Breast epithelium (tissue), 3 donors: ENCODE measurements around the gene HSD17B2.

Experiments used
- CTCF ChIP-seq, 3 donors: fragments of 450-650 bp; IDR thresholded peaks; one replicate each; pipeline ENCODE4 v1.5.1; 2016 to 2017; ENCODE audit warnings: antibody characterized with exemption in 3 of 3, mild to moderate bottlenecking in 3 of 3, moderate library complexity in 3 of 3
- POLR2A ChIP-seq: fragments of 450-650 bp; IDR thresholded peaks from one replicate; pipeline ENCODE4 v1.6.1; 2016; ENCODE audit warnings: antibody characterized with exemption, mild to moderate bottlenecking, moderate library complexity

- TF ChIP-seq CTCF (IDR thresholded peaks at IDR 0.05) = no peak
- no peak for TF ChIP-seq POLR2A
Measured at GRCh38 chr16:82050909-82051357, 15.9 kb downstream of the HSD17B2 start.
